ENCODE data around the gene NEUROD1. TPM values are rescaled to one million over a fixed set of nuclear protein-coding genes. Genes with fewer than 3 reads are reported as not detected.

The NEUROD1 gene
- total and polyA plus RNA-seq, 8 donors, result 1.4 to 52.8 (median 5.5) TPM

GRCh38 chr2:181680937-181681811 lies 857 bp upstream of the NEUROD1 start:
- peaks cover 5 to 81% (median 15%) of the 10 kb centered on the region in 4 donors for H3K27me3 ChIP-seq
- FAIRE-seq, result no peak
- H3K9me3 ChIP-seq, result no peaks in the 10 kb centered on the region
- intact Hi-C loops (cut with DNase I), result no loop called here
- DNase-seq, result no peak
- H3K4me3 ChIP-seq, result no peak overlapping the region
- no peak for ATAC-seq
- H3K36me3 ChIP-seq, result no peaks in the 10 kb centered on the region
- TF ChIP-seq, protein P1, sequence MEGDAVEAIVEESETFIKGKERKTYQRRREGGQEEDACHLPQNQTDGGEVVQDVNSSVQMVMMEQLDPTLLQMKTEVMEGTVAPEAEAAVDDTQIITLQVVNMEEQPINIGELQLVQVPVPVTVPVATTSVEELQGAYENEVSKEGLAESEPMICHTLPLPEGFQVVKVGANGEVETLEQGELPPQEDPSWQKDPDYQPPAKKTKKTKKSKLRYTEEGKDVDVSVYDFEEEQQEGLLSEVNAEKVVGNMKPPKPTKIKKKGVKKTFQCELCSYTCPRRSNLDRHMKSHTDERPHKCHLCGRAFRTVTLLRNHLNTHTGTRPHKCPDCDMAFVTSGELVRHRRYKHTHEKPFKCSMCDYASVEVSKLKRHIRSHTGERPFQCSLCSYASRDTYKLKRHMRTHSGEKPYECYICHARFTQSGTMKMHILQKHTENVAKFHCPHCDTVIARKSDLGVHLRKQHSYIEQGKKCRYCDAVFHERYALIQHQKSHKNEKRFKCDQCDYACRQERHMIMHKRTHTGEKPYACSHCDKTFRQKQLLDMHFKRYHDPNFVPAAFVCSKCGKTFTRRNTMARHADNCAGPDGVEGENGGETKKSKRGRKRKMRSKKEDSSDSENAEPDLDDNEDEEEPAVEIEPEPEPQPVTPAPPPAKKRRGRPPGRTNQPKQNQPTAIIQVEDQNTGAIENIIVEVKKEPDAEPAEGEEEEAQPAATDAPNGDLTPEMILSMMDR (IDR thresholded peaks at IDR 0.05), result no peak
- H3K27ac ChIP-seq, result no peak overlapping the region
- H3K4me1 ChIP-seq, result no peaks in the 10 kb centered on the region
- 4% methylated on average over 38 of the region's 38 CpGs for WGBS, 2 donors

DNA sequence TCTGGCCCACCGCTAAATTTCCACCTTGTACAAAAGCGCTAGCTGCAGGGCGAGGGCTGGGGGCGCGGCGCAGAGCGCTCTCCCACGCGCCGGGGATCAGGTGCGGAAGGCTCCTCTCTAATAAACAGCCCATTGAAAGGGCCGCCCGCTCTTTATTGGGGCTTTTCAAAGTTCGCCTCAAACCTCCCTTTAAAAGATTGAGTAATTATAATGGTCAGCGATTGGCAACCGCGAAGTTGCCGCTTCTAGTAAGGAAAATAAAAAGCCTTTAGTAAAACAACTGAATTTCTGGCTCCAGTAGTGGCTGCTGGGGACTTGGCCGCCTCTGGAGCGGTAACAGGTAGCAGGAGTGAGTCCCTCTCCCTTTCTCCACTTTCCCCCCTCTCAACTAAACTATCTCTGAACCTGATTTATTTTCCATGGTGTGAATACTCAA lies 755 bp downstream of the NEUROD1 start:
- ATAC-seq, result no peak
- DNase-seq, result no peak
- TF ChIP-seq, protein P1 (IDR thresholded peaks at IDR 0.05), result no peak
- Histone ChIP-seq H3K27me3 (peaks cover 5 to 82% (median 14%) of the 10 kb centered on the region in 4 donors), H3K4me3 (no peak overlapping the region), H3K9me3 (no peaks in the 10 kb centered on the region), H3K4me1 (no peaks in the 10 kb centered on the region), H3K27ac (no peak overlapping the region), H3K36me3 (no peaks in the 10 kb centered on the region)
- FAIRE-seq, result no peak
- WGBS, 2 donors, result 4% methylated on average over 20 of the region's 20 CpGs
- intact Hi-C loops (cut with DNase I), result no loop called here

- FAIRE-seq (no peak), DNase-seq (no peak), ATAC-seq (no peak)
- TF ChIP-seq, protein P1 (IDR thresholded peaks at IDR 0.05), result no peak
- Histone ChIP-seq H3K27me3 (peaks cover 5 to 76% (median 12%) of the 10 kb centered on the region in 4 donors), H3K4me3 (peak overlapping the region in 1 of 4 donors; percentile 3), H3K27ac (peak overlapping the region in 1 of 4 donors; percentile 26), H3K36me3 (no peaks in the 10 kb centered on the region), H3K4me1 (no peaks in the 10 kb centered on the region), H3K9me3 (no peaks in the 10 kb centered on the region)
- 13 to 14% methylated on average over 18 of the region's 18 CpGs for WGBS, 2 donors
- intact Hi-C loops (cut with DNase I), result no loop called here
Measured at GRCh38 chr2:181678861-181679543, 1.3 kb downstream of the NEUROD1 start.

- Histone ChIP-seq H3K36me3 (no peaks in the 10 kb centered on the region), H3K4me3 (peak overlapping the region in 1 of 4 donors; percentile 13), H3K4me1 (no peaks in the 10 kb centered on the region), H3K27ac (no peak overlapping the region), H3K9me3 (no peaks in the 10 kb centered on the region), H3K27me3 (peaks cover 5 to 68% (median 11%) of the 10 kb centered on the region in 4 donors)
- 8% methylated on average over 41 of the region's 41 CpGs for WGBS, 2 donors
- FAIRE-seq, result no peak
- TF ChIP-seq, protein P1 (IDR thresholded peaks at IDR 0.05), result no peak
- ATAC-seq, result peak; percentile 66 to 98 (median 76)
- intact Hi-C loops (cut with DNase I), result no loop called here
- DNase-seq, result peak; percentile 50 to 89 (median 74)
Measured at GRCh38 chr2:181677912-181678586, 2.3 kb downstream of the NEUROD1 start.

Data from pancreas (tissue), 10 donors.